ENCODE measurements around the gene ZNF365.

Gene ZNF365

DNA sequence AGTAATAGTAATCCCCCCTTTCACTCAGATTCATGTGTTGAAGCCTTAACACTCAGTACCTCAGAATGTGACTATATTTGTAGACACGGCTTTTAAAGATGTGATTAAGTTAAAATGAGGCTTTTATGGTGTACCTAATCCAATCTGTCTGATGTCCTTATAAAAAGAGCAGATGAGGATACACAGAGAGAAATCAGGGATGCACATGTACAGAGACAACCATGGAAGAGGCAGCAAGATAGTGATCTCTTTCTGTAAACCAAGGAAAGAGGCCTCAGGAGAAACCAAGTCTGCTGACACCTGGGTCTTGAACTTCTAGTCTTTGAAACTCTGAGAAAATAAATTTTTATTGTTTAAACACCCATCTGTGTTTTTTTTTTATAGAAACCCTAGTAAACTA, 44.0 kb upstream of the ZNF365 start:
- no peak for ATAC-seq
- TF ChIP-seq TCF4 (CRISPR knock-in tag; IDR thresholded peaks at IDR 0.05; ENCODE audit: borderline replicate concordance), result no peak
- no peak for TF ChIP-seq ZNF8 (CRISPR knock-in tag; IDR thresholded peaks at IDR 0.05)
- TF ChIP-seq, protein P1, sequence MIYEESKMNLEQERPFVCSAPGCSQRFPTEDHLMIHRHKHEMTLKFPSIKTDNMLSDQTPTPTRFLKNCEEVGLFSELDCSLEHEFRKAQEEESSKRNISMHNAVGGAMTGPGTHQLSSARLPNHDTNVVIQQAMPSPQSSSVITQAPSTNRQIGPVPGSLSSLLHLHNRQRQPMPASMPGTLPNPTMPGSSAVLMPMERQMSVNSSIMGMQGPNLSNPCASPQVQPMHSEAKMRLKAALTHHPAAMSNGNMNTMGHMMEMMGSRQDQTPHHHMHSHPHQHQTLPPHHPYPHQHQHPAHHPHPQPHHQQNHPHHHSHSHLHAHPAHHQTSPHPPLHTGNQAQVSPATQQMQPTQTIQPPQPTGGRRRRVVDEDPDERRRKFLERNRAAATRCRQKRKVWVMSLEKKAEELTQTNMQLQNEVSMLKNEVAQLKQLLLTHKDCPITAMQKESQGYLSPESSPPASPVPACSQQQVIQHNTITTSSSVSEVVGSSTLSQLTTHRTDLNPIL (CRISPR knock-in tag; IDR thresholded peaks at IDR 0.05; ENCODE audit: low read depth), result no peak

DNA sequence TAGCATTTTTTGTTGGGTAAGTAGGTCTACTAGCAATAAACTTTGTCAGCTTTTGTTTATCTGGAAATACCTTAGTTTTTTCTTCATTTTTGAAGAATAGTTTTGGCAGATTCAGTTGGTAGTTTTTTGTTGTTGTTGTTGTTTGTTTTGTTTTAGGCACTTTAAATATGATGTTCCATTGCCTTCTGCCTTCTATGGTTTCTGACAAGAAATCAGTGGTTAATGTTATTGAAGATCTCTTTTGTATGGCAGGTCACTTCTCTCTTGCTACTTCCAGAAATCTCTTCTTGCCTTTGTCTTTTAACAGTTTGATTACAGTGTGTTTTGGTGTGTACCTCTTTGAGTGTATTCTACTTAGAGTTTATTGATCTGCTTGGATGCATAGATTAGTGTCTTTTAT, 41.8 kb upstream of the ZNF365 start:
- TF ChIP-seq RARB (CRISPR knock-in tag; IDR thresholded peaks at IDR 0.05), result no peak
- no peak for TF ChIP-seq ARNTL (CRISPR knock-in tag; IDR thresholded peaks at IDR 0.05; ENCODE audit: borderline replicate concordance, low read depth)
- no peak for TF ChIP-seq TCF4 (CRISPR knock-in tag; IDR thresholded peaks at IDR 0.05; ENCODE audit: borderline replicate concordance)
- TF ChIP-seq OSR1 (CRISPR knock-in tag; IDR thresholded peaks at IDR 0.05), result no peak
- TF ChIP-seq ZFP30 (CRISPR knock-in tag; IDR thresholded peaks at IDR 0.05), result no peak
- TF ChIP-seq ZFP3 (CRISPR knock-in tag; IDR thresholded peaks at IDR 0.05), result no peak
- TF ChIP-seq ZNF70 (CRISPR knock-in tag; IDR thresholded peaks at IDR 0.05), result no peak
- TF ChIP-seq ZC3H10 (CRISPR knock-in tag; IDR thresholded peaks at IDR 0.05), result no peak
- TF ChIP-seq PPARA (CRISPR knock-in tag; IDR thresholded peaks at IDR 0.05; ENCODE audit: borderline replicate concordance), result no peak
- TF ChIP-seq SNAI2 (CRISPR knock-in tag; IDR thresholded peaks at IDR 0.05), result no peak
- TF ChIP-seq, protein P2, sequence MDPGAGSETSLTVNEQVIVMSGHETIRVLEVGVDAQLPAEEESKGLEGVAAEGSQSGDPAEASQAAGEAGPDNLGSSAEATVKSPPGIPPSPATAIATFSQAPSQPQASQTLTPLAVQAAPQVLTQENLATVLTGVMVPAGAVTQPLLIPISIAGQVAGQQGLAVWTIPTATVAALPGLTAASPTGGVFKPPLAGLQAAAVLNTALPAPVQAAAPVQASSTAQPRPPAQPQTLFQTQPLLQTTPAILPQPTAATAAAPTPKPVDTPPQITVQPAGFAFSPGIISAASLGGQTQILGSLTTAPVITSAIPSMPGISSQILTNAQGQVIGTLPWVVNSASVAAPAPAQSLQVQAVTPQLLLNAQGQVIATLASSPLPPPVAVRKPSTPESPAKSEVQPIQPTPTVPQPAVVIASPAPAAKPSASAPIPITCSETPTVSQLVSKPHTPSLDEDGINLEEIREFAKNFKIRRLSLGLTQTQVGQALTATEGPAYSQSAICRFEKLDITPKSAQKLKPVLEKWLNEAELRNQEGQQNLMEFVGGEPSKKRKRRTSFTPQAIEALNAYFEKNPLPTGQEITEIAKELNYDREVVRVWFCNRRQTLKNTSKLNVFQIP (CRISPR knock-in tag; IDR thresholded peaks at IDR 0.05; ENCODE audit: borderline replicate concordance, low read depth), result no peak
- TF ChIP-seq, protein P3, sequence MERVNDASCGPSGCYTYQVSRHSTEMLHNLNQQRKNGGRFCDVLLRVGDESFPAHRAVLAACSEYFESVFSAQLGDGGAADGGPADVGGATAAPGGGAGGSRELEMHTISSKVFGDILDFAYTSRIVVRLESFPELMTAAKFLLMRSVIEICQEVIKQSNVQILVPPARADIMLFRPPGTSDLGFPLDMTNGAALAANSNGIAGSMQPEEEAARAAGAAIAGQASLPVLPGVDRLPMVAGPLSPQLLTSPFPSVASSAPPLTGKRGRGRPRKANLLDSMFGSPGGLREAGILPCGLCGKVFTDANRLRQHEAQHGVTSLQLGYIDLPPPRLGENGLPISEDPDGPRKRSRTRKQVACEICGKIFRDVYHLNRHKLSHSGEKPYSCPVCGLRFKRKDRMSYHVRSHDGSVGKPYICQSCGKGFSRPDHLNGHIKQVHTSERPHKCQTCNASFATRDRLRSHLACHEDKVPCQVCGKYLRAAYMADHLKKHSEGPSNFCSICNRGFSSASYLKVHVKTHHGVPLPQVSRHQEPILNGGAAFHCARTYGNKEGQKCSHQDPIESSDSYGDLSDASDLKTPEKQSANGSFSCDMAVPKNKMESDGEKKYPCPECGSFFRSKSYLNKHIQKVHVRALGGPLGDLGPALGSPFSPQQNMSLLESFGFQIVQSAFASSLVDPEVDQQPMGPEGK (CRISPR knock-in tag; IDR thresholded peaks at IDR 0.05; ENCODE audit: borderline replicate concordance), result no peak
- TF ChIP-seq ZNF8 (CRISPR knock-in tag; IDR thresholded peaks at IDR 0.05), result no peak
- TF ChIP-seq, protein P1 (CRISPR knock-in tag; IDR thresholded peaks at IDR 0.05; ENCODE audit: low read depth), result no peak
- no peak for TF ChIP-seq GLIS3 (CRISPR knock-in tag; IDR thresholded peaks at IDR 0.05)
- TF ChIP-seq BACH2 (CRISPR knock-in tag; IDR thresholded peaks at IDR 0.05; ENCODE audit: borderline replicate concordance), result no peak
- TF ChIP-seq, protein P4, sequence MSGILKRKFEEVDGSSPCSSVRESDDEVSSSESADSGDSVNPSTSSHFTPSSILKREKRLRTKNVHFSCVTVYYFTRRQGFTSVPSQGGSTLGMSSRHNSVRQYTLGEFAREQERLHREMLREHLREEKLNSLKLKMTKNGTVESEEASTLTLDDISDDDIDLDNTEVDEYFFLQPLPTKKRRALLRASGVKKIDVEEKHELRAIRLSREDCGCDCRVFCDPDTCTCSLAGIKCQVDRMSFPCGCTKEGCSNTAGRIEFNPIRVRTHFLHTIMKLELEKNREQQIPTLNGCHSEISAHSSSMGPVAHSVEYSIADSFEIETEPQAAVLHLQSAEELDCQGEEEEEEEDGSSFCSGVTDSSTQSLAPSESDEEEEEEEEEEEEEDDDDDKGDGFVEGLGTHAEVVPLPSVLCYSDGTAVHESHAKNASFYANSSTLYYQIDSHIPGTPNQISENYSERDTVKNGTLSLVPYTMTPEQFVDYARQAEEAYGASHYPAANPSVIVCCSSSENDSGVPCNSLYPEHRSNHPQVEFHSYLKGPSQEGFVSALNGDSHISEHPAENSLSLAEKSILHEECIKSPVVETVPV (CRISPR knock-in tag; IDR thresholded peaks at IDR 0.05), result no peak
- TF ChIP-seq, protein P5, sequence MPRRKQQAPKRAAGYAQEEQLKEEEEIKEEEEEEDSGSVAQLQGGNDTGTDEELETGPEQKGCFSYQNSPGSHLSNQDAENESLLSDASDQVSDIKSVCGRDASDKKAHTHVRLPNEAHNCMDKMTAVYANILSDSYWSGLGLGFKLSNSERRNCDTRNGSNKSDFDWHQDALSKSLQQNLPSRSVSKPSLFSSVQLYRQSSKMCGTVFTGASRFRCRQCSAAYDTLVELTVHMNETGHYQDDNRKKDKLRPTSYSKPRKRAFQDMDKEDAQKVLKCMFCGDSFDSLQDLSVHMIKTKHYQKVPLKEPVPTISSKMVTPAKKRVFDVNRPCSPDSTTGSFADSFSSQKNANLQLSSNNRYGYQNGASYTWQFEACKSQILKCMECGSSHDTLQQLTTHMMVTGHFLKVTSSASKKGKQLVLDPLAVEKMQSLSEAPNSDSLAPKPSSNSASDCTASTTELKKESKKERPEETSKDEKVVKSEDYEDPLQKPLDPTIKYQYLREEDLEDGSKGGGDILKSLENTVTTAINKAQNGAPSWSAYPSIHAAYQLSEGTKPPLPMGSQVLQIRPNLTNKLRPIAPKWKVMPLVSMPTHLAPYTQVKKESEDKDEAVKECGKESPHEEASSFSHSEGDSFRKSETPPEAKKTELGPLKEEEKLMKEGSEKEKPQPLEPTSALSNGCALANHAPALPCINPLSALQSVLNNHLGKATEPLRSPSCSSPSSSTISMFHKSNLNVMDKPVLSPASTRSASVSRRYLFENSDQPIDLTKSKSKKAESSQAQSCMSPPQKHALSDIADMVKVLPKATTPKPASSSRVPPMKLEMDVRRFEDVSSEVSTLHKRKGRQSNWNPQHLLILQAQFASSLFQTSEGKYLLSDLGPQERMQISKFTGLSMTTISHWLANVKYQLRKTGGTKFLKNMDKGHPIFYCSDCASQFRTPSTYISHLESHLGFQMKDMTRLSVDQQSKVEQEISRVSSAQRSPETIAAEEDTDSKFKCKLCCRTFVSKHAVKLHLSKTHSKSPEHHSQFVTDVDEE (CRISPR knock-in tag; IDR thresholded peaks at IDR 0.05), result no peak
- no peak for TF ChIP-seq ISL1 (CRISPR knock-in tag; IDR thresholded peaks at IDR 0.05)
- no peak for TF ChIP-seq TOX (CRISPR knock-in tag; IDR thresholded peaks at IDR 0.05; ENCODE audit: borderline replicate concordance)
- no peak for ATAC-seq
